Astrocyte (in vitro differentiated cells and primary cell): ENCODE results near the gene CALCOCO1.

Experiments used
- CTCF ChIP-seq: IDR thresholded peaks from 2 replicates; pipeline ENCODE4 v1.5.1; 2011; ENCODE audit warnings: low read depth, mild to moderate bottlenecking, inconsistent platforms, low read length, moderate library complexity; ENCODE audit not compliant: insufficient read depth
- EZH2 ChIP-seq: IDR thresholded peaks from 2 replicates; pipeline ENCODE4 v1.6.1; 2012; ENCODE audit warnings: mild to moderate bottlenecking, low read length, inconsistent platforms; ENCODE audit not compliant: insufficient read depth

GRCh38 chr12:53699678-53700025 lies 27.6 kb downstream of the CALCOCO1 start:
- TF ChIP-seq CTCF = no peak
- TF ChIP-seq EZH2 = no peak
